ENCODE data around the gene SLC6A19.

- TF ChIP-seq CTCF (IDR thresholded peaks at IDR 0.05): no peak
- TF ChIP-seq POLR2A (IDR thresholded peaks at IDR 0.05): no peak
- no peak for TF ChIP-seq POLR2AphosphoS5 (IDR thresholded peaks at IDR 0.05; ENCODE audit: insufficient read depth in 1 of 2, low read depth in 1 of 2)
Observed at GRCh38 chr5:1232780-1233179, 31.4 kb downstream of the SLC6A19 start.
